HG02588 (cell line): Measurements from ENCODE around the gene WDR18.

ENCODE experiments used
- ATAC-seq: cut with Tn5 transposase; IDR thresholded peaks from one replicate; pipeline ENCODE4 v1.9.1; 2021; ENCODE audit warnings: mild to moderate bottlenecking, moderate library complexity; ENCODE audit not compliant: unreplicated experiment

The WDR18 gene

DNA sequence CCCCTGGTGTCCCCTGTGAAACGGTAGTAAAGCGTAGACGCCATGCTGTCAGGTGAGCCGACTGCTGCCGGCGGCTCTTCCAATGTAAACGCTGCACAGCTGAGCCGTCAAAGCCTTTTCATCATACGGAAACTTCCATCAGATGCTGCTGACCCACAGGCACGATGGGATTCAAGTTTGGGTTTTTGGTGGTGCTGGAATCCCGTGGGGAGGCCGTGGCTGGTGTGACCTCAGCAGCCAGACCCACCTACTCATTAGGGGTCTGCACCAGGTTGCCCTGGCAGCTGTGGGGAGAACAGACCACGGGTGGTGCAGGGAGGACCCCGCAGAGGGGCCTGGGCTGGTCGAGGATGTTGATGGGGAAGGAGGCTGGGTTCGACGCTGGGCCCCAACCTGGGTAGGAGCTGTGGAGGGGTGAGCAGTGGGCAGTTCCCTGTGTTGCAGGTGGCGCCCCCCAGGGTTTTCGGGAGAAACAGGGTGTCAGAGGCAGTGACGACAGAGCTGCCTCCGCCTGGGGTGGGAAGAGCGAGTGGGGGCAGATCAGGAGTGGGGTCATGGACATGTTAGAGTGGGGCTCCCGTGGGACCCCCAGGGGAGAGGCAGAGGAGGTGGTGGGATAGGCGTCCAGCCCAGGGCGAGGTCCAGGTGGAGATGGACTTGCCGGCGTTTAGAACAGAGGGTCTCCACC is 22.7 kb downstream of the WDR18 start:
- no peak for ATAC-seq

DNA sequence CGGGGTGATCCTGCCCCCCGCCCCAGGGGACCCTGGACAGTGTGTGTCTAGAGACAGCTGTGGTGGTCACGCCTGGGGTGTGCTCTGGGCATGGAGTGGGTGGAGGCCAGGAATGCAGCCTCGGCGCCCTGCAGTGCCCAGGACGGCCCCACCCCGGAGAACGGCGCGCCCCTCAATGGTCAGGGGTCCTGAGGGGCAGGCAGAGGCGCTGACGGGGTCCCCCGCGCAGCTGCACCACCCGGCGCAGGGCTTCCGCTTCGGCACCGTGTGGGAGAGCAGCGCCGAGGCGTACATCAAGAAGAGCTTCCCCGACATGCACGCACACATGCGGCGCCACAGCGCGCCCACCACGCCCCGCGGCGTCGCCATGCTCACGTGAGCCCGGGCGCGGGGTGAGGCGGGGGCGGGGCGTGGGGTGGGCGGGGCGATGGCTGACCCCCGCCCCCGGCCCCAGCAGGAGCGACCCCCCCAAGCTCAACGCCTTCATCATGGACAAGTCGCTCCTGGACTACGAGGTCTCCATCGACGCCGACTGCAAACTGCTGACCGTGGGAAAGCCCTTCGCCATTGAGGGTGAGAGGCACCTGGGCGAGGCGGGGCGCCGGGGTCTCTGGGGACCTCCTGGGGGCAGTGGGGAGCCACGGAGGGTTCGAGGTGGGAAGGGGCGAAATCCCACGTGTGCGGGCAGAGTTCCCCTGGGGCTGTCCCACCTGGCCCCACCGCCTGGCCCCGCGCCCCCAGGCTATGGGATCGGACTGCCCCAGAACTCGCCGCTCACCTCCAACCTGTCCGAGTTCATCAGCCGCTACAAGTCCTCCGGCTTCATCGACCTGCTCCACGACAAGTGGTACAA is 23.5 kb downstream of the WDR18 start:
- ATAC-seq, result no peak

DNA sequence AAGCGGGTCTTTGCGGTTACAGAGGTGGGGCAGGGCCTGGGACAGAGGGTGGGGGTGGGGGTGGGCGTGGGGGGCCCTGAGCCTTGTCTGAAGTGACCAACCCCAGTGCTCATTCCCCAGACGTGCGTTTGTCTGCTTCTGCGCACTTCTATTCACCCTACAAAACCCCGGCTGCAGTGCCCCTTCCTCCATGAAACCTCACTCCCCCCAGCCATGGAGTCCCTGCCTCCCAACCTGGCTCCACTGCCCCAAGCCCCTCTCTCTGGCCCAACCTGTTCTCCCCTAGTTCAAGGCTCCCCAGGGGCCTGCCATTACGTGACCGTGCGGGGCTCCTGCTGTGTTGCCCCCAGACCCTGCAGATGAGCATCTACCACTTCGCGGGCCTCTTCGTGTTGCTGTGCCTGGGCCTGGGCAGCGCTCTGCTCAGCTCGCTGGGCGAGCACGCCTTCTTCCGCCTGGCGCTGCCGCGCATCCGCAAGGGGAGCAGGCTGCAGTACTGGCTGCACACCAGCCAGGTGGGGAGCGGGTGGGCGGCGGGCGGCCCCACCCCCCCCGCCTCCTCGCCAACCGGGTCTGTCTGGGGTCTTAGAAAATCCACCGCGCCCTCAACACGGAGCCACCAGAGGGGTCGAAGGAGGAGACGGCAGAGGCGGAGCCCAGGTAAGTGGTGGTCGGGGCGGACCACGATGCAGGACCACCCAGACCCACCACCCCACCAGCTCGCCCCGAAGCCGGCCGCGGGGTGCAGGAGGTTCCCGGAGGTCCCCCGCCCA is 24.3 kb downstream of the WDR18 start:
- no peak for ATAC-seq

DNA sequence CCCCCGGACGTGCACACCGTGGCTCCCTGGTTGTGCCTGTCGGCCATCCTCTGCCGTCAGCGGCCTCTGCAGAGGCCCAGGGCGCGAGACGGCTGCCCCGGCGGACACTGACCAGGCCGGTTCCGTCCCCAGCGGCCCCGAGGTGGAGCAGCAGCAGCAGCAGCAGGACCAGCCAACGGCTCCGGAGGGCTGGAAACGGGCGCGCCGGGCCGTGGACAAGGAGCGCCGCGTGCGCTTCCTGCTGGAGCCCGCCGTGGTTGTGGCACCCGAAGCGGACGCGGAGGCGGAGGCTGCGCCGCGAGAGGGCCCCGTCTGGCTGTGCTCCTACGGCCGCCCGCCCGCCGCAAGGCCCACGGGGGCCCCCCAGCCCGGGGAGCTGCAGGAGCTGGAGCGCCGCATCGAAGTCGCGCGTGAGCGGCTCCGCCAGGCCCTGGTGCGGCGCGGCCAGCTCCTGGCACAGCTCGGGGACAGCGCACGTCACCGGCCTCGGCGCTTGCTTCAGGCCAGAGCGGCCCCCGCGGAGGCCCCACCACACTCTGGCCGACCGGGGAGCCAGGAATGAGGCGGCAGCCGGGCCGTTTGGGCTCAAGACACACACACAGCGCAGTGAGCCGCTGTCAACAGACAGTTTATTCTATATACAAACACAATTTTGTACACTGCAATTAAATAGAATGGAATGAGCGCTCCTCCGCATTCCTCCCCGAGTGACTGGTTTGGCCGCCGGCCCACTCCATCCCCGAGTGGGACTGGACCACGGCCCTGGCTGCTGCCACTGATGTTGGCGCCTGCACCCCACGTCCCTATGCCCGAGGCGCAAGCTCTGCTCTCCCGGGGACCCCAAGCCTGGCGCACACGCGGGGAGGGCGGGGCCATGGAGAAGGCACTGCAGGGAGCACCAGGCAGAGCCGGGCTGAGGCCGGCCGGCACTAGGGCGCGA is 25.2 kb downstream of the WDR18 start:
- ATAC-seq, result no peak

DNA sequence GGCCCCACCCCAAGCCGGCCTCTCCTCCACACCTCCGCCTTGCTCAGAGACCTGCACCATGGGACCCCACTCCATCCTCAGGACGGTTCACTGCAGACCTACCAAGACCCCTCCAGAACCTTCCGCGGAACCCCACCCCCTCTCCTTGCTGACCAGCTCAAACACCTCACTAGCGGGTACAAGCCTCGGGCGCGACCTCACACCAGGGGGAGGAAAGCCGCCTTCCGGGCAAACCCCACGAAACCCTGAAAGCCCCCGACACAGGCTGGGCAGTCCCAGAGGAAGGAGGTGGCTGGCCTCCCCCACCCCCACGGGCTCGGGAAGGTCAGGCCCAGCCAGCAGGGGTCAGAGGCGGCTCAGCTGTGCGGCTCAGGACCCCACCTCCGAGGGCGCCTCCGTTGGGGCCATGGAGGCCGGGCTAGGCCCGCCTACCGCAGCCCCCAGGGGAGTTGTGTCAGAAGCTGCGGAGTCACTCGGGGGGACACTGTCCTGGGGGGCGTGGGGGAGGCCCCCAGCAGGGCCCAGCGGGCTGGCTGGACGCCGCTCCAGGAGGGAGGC is 25.9 kb downstream of the WDR18 start:
- ATAC-seq, result no peak

DNA sequence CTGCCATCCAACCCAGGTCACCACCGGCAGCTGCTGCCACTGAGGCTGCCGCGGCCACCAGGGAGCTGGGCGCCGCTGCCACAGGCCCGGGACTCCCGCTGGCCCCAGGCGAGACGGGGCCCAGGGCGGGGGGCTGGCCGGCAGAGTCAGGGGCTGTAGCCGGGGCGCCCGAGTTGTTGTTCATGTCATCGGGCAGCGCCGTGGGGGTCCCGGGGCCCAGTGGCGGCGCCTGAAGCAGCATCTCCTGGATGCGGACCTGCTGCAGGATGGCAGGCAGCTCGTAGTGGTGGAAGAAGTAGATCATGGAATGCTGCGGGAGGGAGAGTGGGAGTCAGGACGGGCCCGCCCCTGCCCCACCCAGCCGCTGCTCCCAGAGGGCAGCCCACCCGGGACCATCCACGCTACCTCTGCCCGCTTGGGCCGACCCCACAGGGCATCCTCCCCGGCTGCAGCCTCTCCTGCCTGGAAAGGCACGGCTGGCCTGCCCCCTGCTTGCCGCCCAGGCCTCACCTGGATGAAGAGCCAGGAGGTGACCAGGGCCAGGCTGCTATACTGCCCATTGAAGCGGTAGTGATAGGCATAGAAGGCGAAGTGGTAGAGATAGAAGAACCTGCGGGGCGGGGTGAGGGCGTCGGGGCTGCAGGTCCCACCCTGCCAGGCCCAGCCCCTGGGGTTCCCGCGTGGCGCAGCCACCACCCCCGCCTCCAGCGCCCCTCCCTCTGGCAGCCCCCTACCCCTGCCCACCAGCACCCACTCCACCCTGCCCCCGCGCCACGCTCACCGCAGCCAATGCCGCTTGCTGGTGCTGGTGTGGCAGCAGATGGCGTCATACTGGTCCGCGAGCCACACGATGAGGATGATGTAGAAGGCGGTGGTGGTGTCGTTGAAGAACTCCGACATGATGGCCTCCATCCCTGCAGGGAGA is 26.7 kb downstream of the WDR18 start:
- no peak for ATAC-seq

DNA sequence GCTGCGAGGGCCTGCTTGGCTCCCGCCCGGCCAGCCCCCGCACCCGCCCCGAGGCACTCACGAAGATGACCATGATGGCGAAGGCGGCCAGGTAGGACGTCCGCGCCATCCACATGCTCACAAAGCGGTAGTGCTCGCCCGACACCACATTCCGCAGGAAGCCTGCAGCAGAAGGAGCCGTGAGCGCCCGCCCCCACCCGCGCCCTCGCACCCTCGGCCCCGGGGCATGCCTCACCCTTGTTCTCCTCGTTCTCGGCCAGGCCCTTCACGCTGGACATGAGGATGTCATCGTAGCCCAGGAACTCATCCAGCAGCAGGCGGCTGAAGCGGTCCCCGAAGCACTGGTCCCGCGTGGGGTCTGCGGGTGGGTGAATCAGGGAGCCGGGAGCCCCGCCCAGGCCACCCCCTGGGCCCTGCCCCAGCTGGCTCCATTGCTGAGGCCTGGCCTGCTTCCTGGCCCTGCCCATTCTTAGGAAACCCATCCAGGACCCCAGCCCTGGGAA is 27.7 kb downstream of the WDR18 start:
- no peak for ATAC-seq

DNA sequence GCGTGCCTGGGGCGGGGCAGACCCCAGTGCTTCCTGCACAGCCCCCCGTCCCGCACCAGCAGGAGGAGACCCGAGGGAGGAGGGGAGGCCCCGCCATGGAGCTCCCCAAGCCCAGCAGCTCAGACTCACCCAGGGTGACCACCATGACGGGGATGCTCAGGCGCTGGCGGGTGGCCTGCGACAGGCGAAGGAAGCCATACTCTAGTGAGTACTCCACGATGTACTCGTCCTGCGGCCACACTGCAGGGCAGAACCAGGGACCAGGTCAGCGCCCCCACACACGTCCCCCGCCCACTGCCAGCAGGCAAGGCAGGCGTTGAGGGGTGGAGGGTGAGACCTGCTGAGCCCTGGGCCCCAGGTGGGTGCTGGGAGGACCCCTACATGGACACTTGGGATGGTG is 28.2 kb downstream of the WDR18 start:
- ATAC-seq, result no peak

DNA sequence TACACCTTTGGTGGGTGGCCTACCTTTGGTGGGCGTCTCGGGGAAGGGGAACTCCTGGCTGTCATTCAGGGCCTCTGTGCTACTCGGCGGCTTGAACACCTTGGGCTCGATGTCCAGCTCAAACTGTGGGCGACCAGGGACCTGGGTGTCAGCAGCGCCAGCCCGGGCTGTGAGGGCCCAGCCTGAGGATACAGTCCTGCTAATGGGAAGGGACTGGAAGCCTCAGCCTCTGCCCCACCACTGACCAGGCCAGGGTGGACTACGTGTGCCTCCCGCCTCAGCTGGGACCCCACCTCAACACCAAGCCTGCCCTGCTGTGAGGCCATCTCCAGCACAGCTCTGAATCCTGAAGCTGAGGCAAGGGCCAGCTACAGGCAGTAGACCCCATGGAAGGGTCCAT is 29.1 kb downstream of the WDR18 start:
- ATAC-seq, result no peak

DNA sequence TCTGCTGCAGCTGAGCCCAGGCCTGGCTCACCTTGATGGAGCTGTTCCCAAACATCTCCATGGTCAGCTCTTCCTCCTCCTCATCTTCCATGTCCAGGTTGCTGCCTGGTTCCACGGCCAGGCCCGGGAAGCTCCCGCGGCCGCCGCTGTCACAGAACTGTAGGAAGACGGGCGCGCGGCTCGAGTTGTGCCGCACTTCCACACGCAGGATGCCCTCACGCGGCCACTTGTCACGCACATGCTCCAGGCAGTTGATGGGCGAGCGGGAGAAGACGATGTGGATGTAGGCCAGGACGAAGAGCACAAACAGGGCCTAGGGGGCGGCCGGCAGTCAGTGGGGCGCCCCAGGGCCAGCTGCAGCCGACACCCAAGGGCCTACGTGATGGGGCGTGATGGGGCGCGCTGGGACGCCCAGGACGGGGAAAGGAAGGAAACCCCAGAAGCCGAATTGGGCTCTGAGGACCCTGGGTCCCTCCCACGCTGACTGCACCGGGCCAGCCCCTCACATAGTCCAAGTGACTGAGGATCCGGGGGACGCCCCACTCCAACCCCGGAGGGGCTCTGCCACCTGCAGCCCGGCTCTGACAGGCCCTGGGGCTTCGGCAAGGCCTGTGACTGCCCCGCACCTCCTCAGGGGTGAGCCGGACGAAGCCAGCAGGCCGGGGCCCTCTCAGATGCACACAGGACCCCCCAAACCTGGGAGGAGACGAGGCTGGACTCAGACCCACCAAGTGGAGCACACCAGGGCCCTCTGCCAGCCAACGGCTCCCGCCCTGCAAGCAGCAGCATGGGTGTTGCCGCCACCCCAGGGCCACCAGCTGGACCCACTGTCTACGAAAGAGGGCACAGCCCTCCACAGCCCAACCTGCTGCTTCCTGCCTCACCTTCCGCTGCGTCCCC is 30.3 kb downstream of the WDR18 start:
- ATAC-seq, result no peak

DNA sequence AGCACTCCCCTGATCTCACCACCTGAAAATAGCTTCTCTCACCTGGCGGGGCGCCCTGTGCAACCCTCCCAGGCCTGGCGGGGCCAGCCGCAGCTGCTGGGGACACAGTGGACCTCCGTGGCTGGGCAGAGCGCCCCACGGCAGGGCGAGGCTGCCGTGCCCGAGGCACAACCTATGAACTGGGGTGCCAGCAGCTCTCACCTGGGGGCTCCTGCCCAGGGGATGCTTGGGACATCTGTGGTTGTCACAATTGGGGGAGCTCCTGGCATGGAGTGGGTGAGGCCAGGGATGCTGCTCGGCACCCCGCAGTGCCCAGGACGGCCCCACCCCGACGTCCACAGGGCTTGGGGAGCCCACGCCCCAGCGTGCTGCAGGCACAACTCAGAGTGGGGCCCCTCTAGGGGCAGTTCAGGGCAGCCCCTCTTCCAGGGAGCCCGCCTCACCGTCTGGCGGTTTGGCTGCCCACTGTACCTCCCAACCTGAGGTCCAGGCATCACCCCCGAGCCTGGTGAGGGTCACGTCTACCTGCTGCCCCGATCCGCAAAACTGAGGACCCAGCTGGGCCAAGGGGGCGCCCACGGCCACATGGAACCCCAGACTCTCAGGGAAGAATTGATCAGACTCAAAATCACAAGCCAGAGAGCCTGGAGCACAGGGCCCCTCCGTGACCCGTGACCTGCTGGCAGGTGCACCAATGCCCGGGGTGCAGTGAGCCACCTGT is 31.1 kb downstream of the WDR18 start:
- no peak for ATAC-seq

DNA sequence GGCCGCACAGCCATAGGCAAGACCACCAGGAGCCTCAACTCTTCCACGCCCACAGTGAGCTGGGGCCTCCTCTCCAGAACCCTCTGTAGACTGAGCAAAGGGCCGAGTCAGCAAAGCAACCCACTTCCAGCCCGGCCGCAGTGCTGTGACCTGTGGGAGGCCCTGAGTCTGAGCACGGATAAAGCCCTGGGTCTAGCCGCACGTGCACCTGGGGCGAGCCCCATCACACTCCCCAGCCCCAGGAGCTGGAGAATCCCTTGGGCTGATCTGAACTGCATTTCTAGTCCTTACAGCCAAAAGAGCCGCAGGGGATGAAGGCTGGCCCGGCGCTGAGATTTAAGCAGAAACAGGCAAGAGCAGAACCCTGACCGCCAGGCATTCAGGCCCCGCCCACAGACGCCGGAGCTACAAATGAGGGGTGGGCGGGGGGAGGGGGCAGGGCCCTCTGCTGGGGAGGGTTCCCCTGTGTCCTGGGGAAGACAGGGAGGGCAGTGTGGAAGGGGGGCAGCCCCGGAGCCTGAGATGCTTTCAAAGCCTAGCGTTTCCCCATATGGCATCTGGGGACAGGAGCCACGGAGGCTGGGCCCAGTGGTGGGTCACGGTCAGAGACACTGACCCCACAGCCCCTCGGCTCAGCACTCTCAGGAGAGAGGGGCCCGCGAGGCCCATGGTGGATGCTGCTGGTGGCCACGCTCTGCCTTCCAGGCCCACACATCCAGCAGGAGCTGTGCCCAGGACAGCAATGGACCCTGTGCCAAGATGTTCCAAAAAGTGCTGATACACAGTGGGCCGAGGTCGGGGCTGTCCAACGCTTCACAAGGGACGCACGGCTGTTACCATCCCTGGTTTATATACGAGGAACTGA is 31.9 kb downstream of the WDR18 start:
- ATAC-seq, result no peak

DNA sequence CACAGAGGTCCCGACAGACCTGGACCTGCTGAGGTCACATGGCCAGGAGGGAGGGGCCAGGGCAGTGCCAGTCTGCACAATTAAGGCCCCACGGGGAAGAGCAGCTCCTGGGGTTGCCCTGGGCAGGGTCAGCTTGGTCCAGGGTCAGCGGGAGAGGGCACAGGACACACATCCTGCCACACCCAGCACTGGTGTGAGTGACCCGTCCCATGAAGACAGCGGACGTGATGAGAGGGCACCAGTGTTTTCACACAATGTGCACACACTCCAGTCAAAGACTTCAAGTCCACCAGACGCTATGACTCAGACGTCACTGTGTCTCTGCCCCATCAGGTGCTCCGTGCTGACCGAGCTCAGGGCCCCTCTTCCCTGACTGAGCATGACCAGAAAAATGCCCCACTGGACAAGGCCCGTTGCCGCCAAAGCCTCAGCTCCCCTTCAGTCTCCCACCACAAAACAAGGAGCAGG is 32.5 kb downstream of the WDR18 start:
- no peak for ATAC-seq

DNA sequence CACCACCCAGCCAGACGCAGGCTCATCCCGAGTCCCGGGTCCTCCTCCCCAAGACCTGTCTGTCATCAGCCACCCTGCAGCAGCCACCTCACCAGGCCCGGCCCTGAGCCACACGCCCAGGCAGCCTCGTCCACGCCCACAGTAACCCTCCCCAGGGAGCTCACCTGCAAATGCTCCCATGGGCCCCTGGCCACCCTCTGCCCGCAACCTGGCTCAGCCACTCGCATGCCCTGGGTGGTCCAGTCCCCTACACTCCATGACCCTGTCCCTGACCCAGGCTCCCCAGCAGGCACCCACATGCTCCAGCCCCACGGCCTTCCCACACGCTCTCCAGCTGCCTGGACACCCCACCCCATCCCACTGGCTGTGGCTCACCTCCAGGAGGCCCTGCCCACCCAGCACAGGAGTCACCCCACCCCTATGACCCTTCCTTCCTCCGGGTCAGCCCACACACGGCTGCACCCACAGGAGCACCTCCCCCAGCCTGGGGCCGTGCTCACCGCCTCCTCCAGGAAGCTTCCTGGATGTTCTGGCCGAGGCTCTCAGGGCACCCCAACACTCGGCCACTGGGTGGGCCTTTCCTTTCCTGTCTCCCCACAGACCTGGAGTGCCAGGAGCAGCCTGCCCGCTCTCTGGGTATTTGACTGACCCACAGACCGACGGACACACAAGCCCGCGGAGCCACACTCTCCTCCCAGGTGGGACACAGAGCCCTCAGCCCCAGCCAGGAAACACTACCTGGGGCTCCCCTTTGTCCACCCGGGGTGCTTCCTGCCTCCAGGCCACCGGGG is 33.2 kb downstream of the WDR18 start:
- no peak for ATAC-seq

DNA sequence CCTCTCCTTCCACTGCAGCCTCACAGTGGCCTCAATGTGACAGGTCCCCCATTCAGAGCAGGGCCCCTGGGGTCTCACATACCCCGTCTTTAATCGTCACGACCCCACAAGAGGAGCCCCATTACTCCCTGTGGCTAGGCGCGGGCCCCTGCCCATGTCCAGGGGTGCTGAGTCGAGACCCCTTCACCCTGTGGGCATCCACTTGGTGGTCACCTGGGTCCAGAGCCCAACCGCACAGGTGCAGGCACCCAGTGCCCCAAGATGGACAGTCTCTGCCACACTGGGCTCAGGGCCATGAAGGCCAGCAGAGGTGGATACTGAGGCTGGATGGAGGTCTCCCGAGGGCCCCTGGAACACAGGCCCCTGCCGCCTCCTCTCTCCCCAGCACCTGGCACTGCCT is 33.8 kb downstream of the WDR18 start:
- no peak for ATAC-seq

DNA sequence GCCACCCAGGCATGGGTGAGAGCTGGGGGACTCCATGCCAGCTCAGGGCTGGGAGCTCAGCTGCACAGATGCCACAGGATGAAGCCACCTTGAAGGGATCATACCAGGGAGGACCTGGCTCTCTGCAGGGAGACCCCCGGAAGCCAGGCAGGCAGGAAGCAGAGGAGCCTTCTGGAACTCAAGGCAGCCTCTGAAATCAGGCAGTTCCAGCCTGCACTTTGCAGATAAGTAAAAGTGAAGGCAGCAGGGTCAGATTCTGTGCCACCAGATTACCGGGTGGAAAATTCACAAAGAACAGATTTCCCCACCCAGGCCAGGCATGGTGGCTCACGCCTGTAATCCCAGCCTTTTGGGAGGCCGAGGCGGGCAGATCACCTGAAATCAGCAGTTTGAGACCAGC is 34.2 kb downstream of the WDR18 start:
- ATAC-seq, result no peak
